ENCODE measurements around the gene DDX1. TPM values are rescaled to one million over a fixed set of nuclear protein-coding genes. Genes with fewer than 3 reads are reported as not detected.
A peak's percentile ranks its signal among the peaks of the same experiment; 100 is the strongest.

DDX1 gene
- total RNA-seq, 1 experiment from 2014 or later: 53.1 TPM

DNA sequence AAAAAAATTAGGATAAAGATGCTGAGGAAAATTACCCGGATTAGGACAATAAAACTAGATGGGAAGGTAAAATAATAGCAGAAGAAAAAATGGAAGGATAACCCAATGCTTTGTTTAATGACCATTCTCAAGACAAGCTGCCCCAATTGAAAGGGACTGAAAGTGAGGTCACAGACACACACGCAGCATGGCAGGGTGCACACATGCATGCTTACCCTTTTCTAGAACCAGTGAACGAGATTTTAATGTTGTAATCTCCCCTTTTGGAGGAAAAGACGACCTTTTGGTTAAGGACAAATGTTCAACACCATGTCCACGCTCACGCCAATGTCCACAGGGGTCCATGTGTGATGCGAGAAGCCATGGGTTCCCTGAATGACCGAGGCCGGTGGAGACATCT is 70.9 kb downstream of the DDX1 start:
- no peak for DNase-seq (ENCODE audit: low spot score)

DNA sequence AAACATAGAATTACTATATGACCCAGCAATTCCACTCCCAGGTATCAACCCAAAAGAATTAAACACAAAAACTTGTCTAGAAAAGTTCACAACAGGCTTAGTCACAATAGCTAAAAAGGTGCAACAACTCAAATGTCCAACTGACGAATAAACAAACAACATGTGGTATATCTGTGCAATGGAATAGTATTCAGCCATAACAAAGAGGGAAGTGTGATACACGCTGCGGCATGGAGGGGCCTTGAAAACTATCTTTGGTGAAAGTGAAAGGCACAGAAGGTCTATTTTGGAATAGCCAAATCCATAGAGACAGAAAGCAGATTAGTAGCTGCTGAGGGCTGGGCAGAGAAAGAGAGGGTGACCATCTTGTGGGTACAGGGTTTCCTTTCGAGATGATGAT is 72.1 kb downstream of the DDX1 start:
- DNase-seq (ENCODE audit: low spot score): no peak

- no peak for DNase-seq (ENCODE audit: low spot score)
Observed at GRCh38 chr2:15664273-15665066, 72.8 kb downstream of the DDX1 start.

DNA sequence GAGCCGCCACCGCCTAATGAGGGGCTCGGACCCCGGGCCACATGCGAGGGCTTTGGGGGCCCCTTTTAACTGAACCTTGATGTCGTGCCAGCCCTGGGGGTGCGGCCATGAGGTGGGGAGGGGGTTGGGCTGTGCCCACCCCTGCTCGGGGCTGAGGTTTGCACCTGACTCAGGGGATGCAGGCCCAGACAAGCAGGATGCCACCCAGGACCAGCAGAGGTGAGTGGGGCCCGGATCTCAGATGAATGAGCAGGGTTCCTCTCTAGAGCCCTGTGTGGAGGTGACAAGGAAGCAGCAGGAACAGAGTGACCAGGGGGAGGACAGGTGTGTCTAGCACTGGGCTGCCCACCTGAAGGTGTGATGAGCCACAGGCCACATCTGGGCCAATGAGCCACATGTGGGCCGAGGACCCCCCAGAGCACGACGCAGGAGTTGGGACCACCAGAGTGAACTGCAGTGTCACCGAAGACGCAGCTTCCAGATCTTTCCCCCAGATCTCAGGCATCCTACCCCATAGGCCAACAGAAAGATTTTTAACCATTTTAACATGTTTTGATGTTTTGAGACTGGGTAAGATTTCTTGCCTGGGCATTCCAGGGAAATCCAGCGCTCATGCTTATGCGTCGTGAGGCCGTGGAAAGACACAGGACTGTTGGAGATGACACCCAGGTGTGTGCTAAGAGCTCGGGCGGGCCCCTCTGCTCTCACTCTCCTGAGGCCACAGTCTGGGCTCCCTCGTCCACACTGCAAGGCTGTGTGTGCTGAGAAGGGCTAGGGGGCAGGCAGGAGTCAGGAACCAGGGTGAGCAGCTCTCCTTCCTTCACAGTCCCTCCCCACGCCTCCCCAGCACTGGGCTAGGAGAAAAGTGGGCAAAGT is 73.6 kb downstream of the DDX1 start:
- DNase-seq (ENCODE audit: low spot score): no peak

GRCh38 chr2:15665943-15666460 is 74.3 kb downstream of the DDX1 start:
- no peak for DNase-seq (ENCODE audit: low spot score)

GRCh38 chr2:15666861-15667808 is 75.5 kb downstream of the DDX1 start:
- no peak for DNase-seq (ENCODE audit: low spot score)

DNA sequence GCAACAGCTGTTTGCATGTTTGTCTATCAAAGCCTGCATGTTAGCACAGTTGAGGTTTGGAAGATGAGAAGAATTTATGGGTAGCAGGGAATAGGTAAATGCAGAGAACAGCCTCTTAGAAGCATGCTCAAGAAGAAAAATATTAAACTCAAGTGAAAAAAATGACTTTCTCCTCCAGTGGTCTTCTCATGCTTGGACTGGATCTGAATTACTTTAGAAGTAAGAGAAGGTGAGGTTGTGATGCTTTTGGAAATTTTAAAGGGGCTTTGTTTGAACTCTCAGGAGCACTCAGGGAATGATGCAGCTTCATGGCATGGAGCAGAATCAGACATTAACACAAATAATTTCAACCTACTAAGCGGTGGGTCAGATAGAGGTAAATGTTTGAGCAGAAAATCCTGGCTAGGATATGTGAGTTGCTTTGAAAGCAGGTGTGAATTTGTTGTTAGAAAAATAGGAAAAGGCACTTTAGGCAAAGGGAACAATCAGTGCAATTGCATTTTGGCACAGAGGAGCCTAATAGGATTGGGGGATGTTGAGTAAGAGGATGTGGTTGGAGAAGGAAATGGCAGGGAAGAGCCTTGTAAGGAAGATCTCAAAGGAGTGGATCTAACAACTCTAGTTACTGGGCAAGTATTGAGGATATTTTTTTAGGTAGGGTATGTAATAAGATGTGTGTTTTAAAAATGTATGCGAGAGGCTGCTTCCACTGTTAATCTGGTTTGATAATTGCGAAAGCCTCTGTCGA is 76.3 kb downstream of the DDX1 start:
- peak; percentile 15 for DNase-seq (ENCODE audit: low spot score)

DNA sequence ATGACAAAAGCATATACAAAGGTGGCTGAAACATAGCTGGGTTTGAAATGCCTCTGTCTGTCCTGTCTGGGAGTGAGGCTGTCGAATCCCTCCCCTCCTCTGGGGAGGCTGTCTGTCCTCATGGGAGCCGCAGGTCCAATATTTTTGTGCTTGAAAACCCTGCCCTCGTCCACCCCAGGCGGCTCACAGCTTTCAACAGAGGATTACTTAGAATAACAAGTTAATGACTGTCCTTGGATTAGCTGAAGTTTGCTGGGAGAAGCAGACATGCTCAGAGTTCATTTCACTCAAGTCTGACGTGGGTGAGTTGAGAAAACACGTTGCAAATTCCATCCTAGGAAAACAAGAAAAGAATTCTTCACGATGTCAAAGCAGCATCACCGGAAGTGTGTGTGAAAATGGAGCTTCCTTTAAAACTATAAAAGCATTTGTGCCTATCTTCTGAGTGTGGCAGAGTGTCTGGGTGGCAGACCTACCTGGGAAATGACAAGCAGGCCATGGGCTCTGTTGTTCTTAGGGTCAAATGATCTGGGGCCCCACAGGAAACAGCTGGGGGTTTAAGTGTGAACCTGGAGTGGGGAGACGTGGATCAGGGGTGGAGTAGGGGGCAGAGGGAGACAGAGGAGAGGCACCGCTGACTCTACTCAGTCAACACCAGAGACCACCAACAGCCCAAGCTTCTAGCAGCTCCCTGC is 77.1 kb downstream of the DDX1 start:
- DNase-seq (ENCODE audit: low spot score): no peak

GRCh38 chr2:15669375-15669910 is 77.8 kb downstream of the DDX1 start:
- no peak for DNase-seq (ENCODE audit: low spot score)

DNA sequence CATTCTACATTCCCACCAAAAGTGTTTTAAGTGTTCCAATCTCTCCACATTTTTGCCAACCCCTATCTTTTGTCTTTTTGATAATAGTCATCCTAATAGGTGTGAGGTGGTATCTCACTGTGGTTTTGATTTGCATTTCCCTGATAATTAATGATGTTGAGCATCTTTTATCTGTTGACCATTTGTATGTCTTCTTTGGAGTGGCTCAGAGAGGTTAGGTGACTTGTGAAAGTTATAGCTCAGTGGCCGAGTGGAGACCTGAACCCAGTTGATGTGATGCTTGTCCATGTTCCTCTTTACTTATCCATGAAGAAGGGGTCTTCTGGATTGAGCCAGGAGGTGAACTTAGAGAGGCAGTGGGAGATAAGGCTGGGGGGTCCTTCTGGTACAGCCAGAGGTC is 78.8 kb downstream of the DDX1 start:
- DNase-seq (ENCODE audit: low spot score): no peak

DNA sequence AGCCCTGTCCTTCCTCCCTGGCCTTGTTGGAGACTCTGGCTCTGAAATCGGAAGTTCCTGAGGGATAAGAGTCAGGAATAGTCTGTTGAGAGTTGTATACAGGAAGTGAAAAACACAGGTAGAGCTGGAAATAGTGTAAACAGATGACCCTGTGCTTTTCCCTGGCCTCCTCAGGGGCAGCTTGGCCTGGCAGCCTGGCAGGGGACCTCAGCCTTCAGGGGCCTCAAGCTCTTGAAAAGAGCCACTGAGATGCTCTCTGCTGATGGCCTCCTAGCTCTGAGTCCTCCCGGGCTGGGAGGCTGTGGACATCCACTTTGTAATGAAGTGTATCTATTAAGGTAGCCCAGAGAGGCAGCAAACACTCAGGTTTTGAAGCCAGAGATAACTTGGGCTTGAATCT is 79.3 kb downstream of the DDX1 start:
- no peak for DNase-seq (ENCODE audit: low spot score)

DNA sequence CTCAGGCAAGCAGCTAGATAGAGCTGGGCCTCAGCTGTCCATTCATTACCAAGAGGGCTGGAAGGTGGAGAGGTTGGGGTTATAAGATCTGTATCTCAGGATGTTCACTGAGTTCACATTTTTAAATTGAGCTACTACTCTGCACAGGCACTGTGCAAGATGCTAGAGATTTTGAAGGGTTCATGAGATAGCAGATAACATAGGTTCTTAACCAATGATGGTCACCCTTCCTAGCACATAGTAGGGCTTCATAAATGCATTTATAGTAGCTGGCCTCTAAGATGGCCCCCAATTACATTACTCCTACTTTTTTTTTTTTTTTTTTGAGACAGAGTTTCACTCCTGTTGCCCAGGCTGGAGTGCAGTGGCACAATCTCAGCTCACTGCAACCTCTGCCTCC is 79.7 kb downstream of the DDX1 start:
- DNase-seq (ENCODE audit: low spot score): no peak

- DNase-seq (ENCODE audit: low spot score): no peak
Observed at GRCh38 chr2:15671842-15672815, 80.5 kb downstream of the DDX1 start.

DNA sequence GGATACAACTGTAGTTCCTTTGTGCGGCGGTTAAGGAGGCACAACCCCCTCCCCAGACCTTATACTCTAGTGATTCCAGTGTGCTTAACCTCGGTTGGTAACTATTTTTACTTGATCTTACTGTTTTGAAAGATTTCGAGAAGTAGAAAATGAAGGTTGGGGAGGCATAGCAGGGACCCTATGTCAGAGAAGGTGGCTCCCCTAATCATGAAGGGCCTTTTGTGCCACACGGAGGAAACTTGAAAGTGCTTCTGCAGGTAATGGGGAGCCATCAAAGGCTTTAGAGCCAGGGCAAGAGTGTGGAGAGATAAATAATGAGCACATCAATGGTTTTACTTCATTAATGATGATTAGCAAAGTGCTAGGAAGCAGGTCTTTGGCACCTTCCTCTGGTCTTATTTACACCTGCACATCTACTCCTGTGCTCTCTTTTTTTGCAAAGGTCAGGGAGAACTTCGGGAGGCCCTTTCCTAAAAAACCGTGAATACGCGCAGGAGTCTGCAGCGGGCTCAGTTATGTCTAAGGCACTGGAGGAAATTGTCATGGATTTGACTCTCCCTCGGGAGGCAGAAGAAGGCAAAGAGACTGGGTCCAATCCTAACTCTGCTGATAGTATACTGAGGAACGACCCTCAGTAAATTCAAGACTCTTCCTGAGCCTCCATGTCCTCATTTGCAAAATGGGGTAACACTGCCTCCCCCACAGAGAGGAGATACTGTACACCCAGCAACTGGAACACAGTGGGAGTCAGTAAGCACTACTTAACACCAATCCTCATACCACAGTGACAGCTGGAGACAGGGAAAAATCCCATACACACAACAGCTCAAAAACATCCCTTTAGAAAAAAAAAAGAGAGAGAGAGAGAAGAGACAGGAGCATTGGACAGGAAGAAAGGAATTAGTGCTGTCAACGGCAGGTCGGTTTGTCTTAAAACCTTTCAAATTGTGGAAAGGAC is 81.6 kb downstream of the DDX1 start:
- no peak for DNase-seq (ENCODE audit: low spot score)

DNA sequence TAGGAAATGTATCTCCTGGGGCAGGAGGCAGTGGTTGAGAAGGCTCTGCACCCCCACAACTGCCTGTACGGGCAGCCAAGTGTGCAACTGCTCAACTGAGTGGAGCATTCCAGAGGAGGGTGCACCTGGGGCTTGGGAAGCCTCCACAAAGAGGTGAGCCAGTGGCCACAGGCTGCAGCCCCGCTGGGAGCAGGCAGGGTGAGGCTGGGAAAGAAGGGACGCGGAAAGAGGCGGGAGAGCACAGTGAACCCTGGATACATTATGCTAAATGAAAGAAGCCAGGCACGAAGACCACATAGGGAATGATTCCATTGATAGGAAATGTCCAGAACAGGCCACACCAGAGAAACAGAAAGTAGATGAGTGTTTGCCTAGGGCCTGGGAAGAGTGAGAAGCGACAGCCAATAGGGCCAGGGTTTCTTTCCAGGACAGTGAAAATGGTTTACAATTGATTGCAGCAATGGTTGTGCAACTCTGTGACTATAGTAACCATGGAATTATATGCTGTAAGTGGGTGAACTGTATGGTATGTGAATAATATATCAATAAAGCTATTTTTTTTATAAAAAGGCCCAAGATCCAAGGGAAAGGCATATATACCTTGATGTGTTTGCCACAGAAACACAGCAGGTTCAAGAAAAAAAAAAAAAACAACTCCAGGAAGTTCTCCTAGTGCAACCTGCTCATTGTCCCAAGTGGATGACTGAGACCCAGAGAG is 82.4 kb downstream of the DDX1 start:
- peak; percentile 11 for DNase-seq (ENCODE audit: low spot score)

DNA sequence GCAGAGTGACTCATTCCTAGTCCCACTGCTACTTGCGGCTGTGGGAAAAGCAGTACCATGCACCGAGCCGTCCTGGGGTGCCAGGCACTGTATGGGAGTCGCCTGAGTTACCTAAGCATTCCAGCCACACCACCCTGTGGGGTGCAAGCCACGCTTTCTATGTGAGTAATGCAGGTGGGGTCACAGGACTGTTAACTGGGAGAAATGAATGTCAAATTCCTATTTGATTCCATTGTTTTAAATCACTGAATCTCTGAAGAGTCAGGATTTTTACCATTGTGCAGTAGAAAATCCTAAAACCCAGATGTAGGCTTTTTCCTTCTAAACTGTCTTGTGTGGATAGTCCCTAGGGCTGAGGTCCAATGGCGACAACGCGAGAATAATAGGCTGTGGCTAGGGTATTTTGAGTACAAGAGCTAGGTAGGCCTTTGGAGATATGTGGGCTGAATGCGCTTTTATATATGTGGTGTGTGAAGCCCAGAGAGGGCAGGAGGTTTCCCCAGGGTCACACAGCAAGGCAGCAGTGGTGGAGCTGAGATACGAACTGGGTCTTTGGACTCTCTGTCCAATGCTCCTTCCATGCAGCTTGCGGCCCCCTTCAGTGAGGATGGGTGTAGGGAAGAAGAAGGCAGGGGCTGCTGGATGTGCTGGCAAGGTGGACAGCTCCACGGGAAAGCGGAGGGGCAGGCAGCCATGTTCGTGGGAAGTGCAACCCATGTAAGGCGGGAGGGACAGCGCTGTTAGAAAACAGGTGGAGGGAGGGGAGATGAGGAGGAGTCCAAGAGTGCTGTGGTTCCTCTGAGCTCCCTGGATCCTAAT is 83.2 kb downstream of the DDX1 start:
- DNase-seq (ENCODE audit: low spot score): peak; percentile 19
